ENCODE results near the gene KRT6A. TPM values are rescaled to one million over a fixed set of nuclear protein-coding genes. Genes with fewer than 3 reads are reported as not detected.
A peak's percentile ranks its signal among the peaks of the same experiment; 100 is the strongest.

Gene KRT6A
- total and polyA plus RNA-seq, 12 donors, result 0.21 to 1.1 TPM; not detected in 10

GRCh38 chr12:52442600-52443061, 50.4 kb downstream of the KRT6A start:
- H3K4me1 ChIP-seq, result peaks cover 0 to 8% (median 0%) of the 10 kb centered on the region in 9 donors
- H3K27me3 ChIP-seq, result peaks cover 0 to 35% (median 18%) of the 10 kb centered on the region in 7 donors
- intact Hi-C loops (cut with DNase I), result no loop called here
- peak in 1 of 9 donors; percentile 17 for TF ChIP-seq CTCF (IDR thresholded peaks at IDR 0.05)
- H3K4me3 ChIP-seq, result no peak overlapping the region
- no peaks in the 10 kb centered on the region for H3K9me3 ChIP-seq
- H3K36me3 ChIP-seq, result no peaks in the 10 kb centered on the region
- peak in 5 of 8 donors; percentile 37 to 62 (median 47) for ATAC-seq
- WGBS, 2 donors, result 17 to 20% methylated on average over 6 of the region's 6 CpGs
- DNase-seq, result no peak
- H3K27ac ChIP-seq, result no peak overlapping the region

GRCh38 chr12:52441320-52441911, 51.6 kb downstream of the KRT6A start:
- ATAC-seq (no peak), DNase-seq (no peak)
- TF ChIP-seq CTCF (IDR thresholded peaks at IDR 0.05), result no peak
- H3K27ac ChIP-seq, result no peak overlapping the region
- no peaks in the 10 kb centered on the region for H3K9me3 ChIP-seq
- H3K36me3 ChIP-seq, result no peaks in the 10 kb centered on the region
- H3K27me3 ChIP-seq, result peaks cover 0 to 31% (median 18%) of the 10 kb centered on the region in 7 donors
- peaks cover 0 to 11% (median 0%) of the 10 kb centered on the region in 9 donors for H3K4me1 ChIP-seq
- WGBS, 2 donors, result 55 to 63% methylated on average over 9 of the region's 9 CpGs
- intact Hi-C loops (cut with DNase I), result no loop called here
- no peak overlapping the region for H3K4me3 ChIP-seq

- no peaks in the 10 kb centered on the region for H3K9me3 ChIP-seq
- H3K27ac ChIP-seq, result no peak overlapping the region
- no peak for TF ChIP-seq CTCF (IDR thresholded peaks at IDR 0.05)
- no peak for DNase-seq
- 71 to 83% methylated on average over 5 of the region's 5 CpGs for WGBS, 2 donors
- H3K36me3 ChIP-seq, result no peaks in the 10 kb centered on the region
- H3K27me3 ChIP-seq, result peaks cover 0 to 27% (median 18%) of the 10 kb centered on the region in 7 donors
- peaks cover 0 to 11% (median 0%) of the 10 kb centered on the region in 9 donors for H3K4me1 ChIP-seq
- H3K4me3 ChIP-seq, result no peak overlapping the region
- ATAC-seq, result peak in 2 of 8 donors; percentile 18 to 74
- intact Hi-C loops (cut with DNase I), result no loop called here
These were observed 52.2 kb downstream of the KRT6A start for GRCh38 chr12:52440821-52441319.

GRCh38 chr12:52439845-52440244, 53.2 kb downstream of the KRT6A start:
- no peak for ATAC-seq
- H3K27ac ChIP-seq, result no peak overlapping the region
- no peaks in the 10 kb centered on the region for H3K36me3 ChIP-seq
- 56 to 61% methylated on average over 2 of the region's 2 CpGs for WGBS, 2 donors
- no peak overlapping the region for H3K4me3 ChIP-seq
- DNase-seq, result no peak
- H3K4me1 ChIP-seq, result peaks cover 0 to 11% (median 0%) of the 10 kb centered on the region in 9 donors
- intact Hi-C loops (cut with DNase I), result no loop called here
- no peak for TF ChIP-seq CTCF (IDR thresholded peaks at IDR 0.05)
- H3K9me3 ChIP-seq, result no peaks in the 10 kb centered on the region
- peaks cover 0 to 28% (median 18%) of the 10 kb centered on the region in 7 donors for H3K27me3 ChIP-seq
